ENCODE measurements around the gene TAF11L6. TPM values are rescaled to one million over a fixed set of nuclear protein-coding genes. Genes with fewer than 3 reads are reported as not detected.
"Not testable (repeated sequence)": the region's sequence is repeated elsewhere in the genome, so short reads cannot be mapped to it uniquely, and the experiment has no call there.

Gene TAF11L6
- total RNA-seq = not detected

GRCh38 chr5:17528369-17528768 lies at the start of gene TAF11L6:
Gene TAF11L6 (plus strand): TSS chr5:17528669.
- CTCF ChIA-PET, POLR2A ChIA-PET: not testable (repeated sequence)

GRCh38 chr5:17481378-17481777 lies 47.1 kb upstream of the TAF11L6 start:
- POLR2A ChIA-PET = no interaction called here
- CTCF ChIA-PET = no interaction called here

GRCh38 chr5:17482790-17483189 lies 45.7 kb upstream of the TAF11L6 start:
- CTCF ChIA-PET = interaction anchor here (1.2 kb wide), 1 partner anchor 81 kb away, joined by 3 read pairs; no protein-coding TSS in a partner anchor
- POLR2A ChIA-PET = no interaction called here

GRCh38 chr5:17486464-17487173 lies 41.9 kb upstream of the TAF11L6 start:
- CTCF ChIA-PET, POLR2A ChIA-PET: not testable (repeated sequence)

GRCh38 chr5:17487174-17487512 lies 41.3 kb upstream of the TAF11L6 start:
- POLR2A ChIA-PET = no interaction called here
- CTCF ChIA-PET = no interaction called here

- CTCF ChIA-PET = not testable (repeated sequence)
Measured at GRCh38 chr5:17491257-17491656, 37.2 kb upstream of the TAF11L6 start.

GRCh38 chr5:17492770-17493169 lies 35.7 kb upstream of the TAF11L6 start:
- CTCF ChIA-PET = interaction anchor here (0.6 kb wide), 1 partner anchor 594 kb away, joined by 3 read pairs; no protein-coding TSS in a partner anchor
- POLR2A ChIA-PET = no interaction called here

More at GRCh38 chr5:17491257-17491656, 37.2 kb upstream of the TAF11L6 start:
- POLR2A ChIA-PET = not testable (repeated sequence)

GRCh38 chr5:17497446-17497845 lies 31.0 kb upstream of the TAF11L6 start:
- POLR2A ChIA-PET = no interaction called here
- CTCF ChIA-PET = no interaction called here

- POLR2A ChIA-PET, CTCF ChIA-PET: not testable (repeated sequence)
Measured at GRCh38 chr5:17497931-17498330, 30.5 kb upstream of the TAF11L6 start, which contains the start of gene TAF11L2. Gene TAF11L2 (plus strand): TSS chr5:17498231.

- ChIA-PET POLR2A (no interaction called here), CTCF (no interaction called here)
Measured at GRCh38 chr5:17511775-17512325, 16.6 kb upstream of the TAF11L6 start.

- CTCF ChIA-PET, POLR2A ChIA-PET: not testable (repeated sequence)
Measured at GRCh38 chr5:17517526-17517925, 10.9 kb upstream of the TAF11L6 start.

GRCh38 chr5:17518067-17518466 lies 10.4 kb upstream of the TAF11L6 start, which contains the start of gene TAF11L3:
Gene TAF11L3 (plus strand): TSS chr5:17518367.
- CTCF ChIA-PET, POLR2A ChIA-PET: not testable (repeated sequence)

- POLR2A ChIA-PET, CTCF ChIA-PET: not testable (repeated sequence)
Measured at GRCh38 chr5:17519508-17519907, 9.0 kb upstream of the TAF11L6 start.

- CTCF ChIA-PET, POLR2A ChIA-PET: not testable (repeated sequence)
Measured at GRCh38 chr5:17521501-17521900, 7.0 kb upstream of the TAF11L6 start, which contains the start of gene TAF11L4. Gene TAF11L4 (plus strand): TSS chr5:17521801.

GRCh38 chr5:17524935-17525334 lies 3.5 kb upstream of the TAF11L6 start, which contains the start of gene TAF11L5:
Gene TAF11L5 (plus strand): TSS chr5:17525235.
- CTCF ChIA-PET, POLR2A ChIA-PET: not testable (repeated sequence)

GRCh38 chr5:17526504-17526903 lies 2.0 kb upstream of the TAF11L6 start:
- CTCF ChIA-PET, POLR2A ChIA-PET: not testable (repeated sequence)

Other genes with a start within 250 kb of the TAF11L6 start
- gene TAF11L2, start 30.4 kb upstream of the TAF11L6 start, total RNA-seq = not detected
- not detected for gene TAF11L3, start 10.3 kb upstream of the TAF11L6 start, total RNA-seq
- gene TAF11L4, start 6.9 kb upstream of the TAF11L6 start, total RNA-seq = not detected
- not detected for gene TAF11L5, start 3.4 kb upstream of the TAF11L6 start, total RNA-seq
- gene TAF11L7, start 57.1 kb downstream of the TAF11L6 start, total RNA-seq = not detected
- gene TAF11L8, start 62.3 kb downstream of the TAF11L6 start, total RNA-seq = not detected
- gene TAF11L9, start 65.7 kb downstream of the TAF11L6 start, total RNA-seq = not detected
- gene TAF11L10, start 69.2 kb downstream of the TAF11L6 start, total RNA-seq = not detected
- gene TAF11L11, start 75.5 kb downstream of the TAF11L6 start, total RNA-seq = not detected
- not detected for gene TAF11L12, start 81.7 kb downstream of the TAF11L6 start, total RNA-seq
- not detected for gene TAF11L13, start 103.4 kb downstream of the TAF11L6 start, total RNA-seq
- not detected for gene TAF11L14, start 105.8 kb downstream of the TAF11L6 start, total RNA-seq